ENCODE data around the gene CLSTN2. TPM values are rescaled to one million over a fixed set of nuclear protein-coding genes. Genes with fewer than 3 reads are reported as not detected.

The CLSTN2 gene
- total and polyA plus RNA-seq, 2 of the 13 experiments (the other 11 are each of a cell fraction or from before 2014, with no cell fraction given) = not detected

GRCh38 chr3:140134231-140134965 is 199.4 kb downstream of the CLSTN2 start (continued):
- TF ChIP-seq FOXP4 (CRISPR knock-in tag; IDR thresholded peaks at IDR 0.05) = no peak
- no peak for TF ChIP-seq SETDB1 (CRISPR knock-in tag; IDR thresholded peaks at IDR 0.05; ENCODE audit: borderline replicate concordance)
- TF ChIP-seq ZNF839 (CRISPR knock-in tag; IDR thresholded peaks at IDR 0.05; ENCODE audit: borderline replicate concordance) = no peak
- no peak for TF ChIP-seq AKAP8 (CRISPR knock-in tag; IDR thresholded peaks at IDR 0.05)
- TF ChIP-seq JDP2 (CRISPR knock-in tag; IDR thresholded peaks at IDR 0.05; ENCODE audit: borderline replicate concordance) = no peak

- Histone ChIP-seq H2AFZ (ENCODE audit: low read length) (no peak overlapping the region), H3K9me3 (ENCODE audit: low read length) (no peaks in the 10 kb centered on the region), H3K4me3 (replicated peaks in 1 of 3; ENCODE audit: insufficient read depth in 1 of 3, low read depth in 2 of 3, low read length in 3 of 3) (no peak overlapping the region), H3K4me1 (ENCODE audit: insufficient read depth, low read length) (no peaks in the 10 kb centered on the region), H3K9ac (ENCODE audit: insufficient read depth, low read depth, low read length) (no peak overlapping the region), H3K79me2 (ENCODE audit: insufficient read depth, low read length) (no peaks in the 10 kb centered on the region), H3K36me3 (replicated peaks in 1 of 2; ENCODE audit: control insufficient read depth in 1 of 2, insufficient read depth in 2 of 2, low read length in 2 of 2) (no peaks in the 10 kb centered on the region), H3K4me2 (ENCODE audit: low read depth, low read length) (no peak overlapping the region), H4K20me1 (ENCODE audit: insufficient read depth, low read length) (no peaks in the 10 kb centered on the region), H3K27me3 (ENCODE audit: control insufficient read depth in 1 of 2, insufficient read depth in 2 of 2, low read length in 2 of 2) (no peaks in the 10 kb centered on the region; a peak in 1 of 5 replicates), H3K27ac (ENCODE audit: extremely low read length, insufficient read depth, low read length) (no peak overlapping the region)
- CTCF ChIA-PET (ENCODE audit: low intra/inter-chr PET ratio, low total read pairs) = no interaction called here
- intact Hi-C loops (cut with micrococcal nuclease; ENCODE audit: unreplicated experiment) (no loop called here), in situ Hi-C loops (cut with HindIII; ENCODE audit: extremely low pct_ligation_motif_present, low pct_unique_long_range_greater_than_20kb) (loop anchor here (25.0 kb wide), 1 partner anchor 727 kb away; no protein-coding TSS in a partner anchor)
- FAIRE-seq = no peak
- 12% methylated on average over 4 of the region's 4 CpGs for WGBS (ENCODE audit: low lambda C conversion rate)
- BruUV-seq (replicated peaks) = no TSS peak
- POLR2A ChIA-PET = no interaction called here
- no peak for ATAC-seq
- DNase-seq (ENCODE audit: low spot score) = no peak
- TF ChIP-seq YEATS4 (CRISPR knock-in tag; IDR thresholded peaks at IDR 0.05; ENCODE audit: borderline replicate concordance) (no peak), NFYB (CRISPR knock-in tag; IDR thresholded peaks at IDR 0.05) (no peak), ZNF296 (CRISPR knock-in tag; conservative IDR thresholded peaks at IDR 0.05) (no peak), FOXA1 (IDR thresholded peaks at IDR 0.05) (no peak), FOXA1 (CRISPR knock-in tag; IDR thresholded peaks at IDR 0.05) (no peak), SP1 (IDR thresholded peaks at IDR 0.05) (no peak), SP1 (CRISPR knock-in tag; IDR thresholded peaks at IDR 0.05) (no peak), ZFP82 (CRISPR knock-in tag; IDR thresholded peaks at IDR 0.05; ENCODE audit: borderline replicate concordance) (no peak), NAIF1 (CRISPR knock-in tag; IDR thresholded peaks at IDR 0.05; ENCODE audit: borderline replicate concordance) (no peak), FOXP1 (IDR thresholded peaks at IDR 0.05) (no peak), FOXP1 (CRISPR knock-in tag; IDR thresholded peaks at IDR 0.05) (no peak), ZNF570 (CRISPR knock-in tag; IDR thresholded peaks at IDR 0.05; ENCODE audit: borderline replicate concordance) (no peak), BORCS8-MEF2B (CRISPR knock-in tag; IDR thresholded peaks at IDR 0.05) (no peak), CSRNP2 (CRISPR knock-in tag; conservative IDR thresholded peaks at IDR 0.05; ENCODE audit: low read depth) (no peak), NR1H2 (CRISPR knock-in tag; IDR thresholded peaks at IDR 0.05; ENCODE audit: borderline replicate concordance, low read depth) (no peak)
Measured at GRCh38 chr3:140135461-140135860, 200.5 kb downstream of the CLSTN2 start.
